GM21619 (cell line): Measurements from ENCODE around the gene THOC5.
"Not testable (repeated sequence)": the region's sequence is repeated elsewhere in the genome, so short reads cannot be mapped to it uniquely, and the experiment has no call there.

Source experiments
- ATAC-seq: cut with Tn5 transposase; IDR thresholded peaks from one replicate; pipeline ENCODE4 v1.9.1; 2021; ENCODE audit not compliant: unreplicated experiment

The THOC5 gene

DNA sequence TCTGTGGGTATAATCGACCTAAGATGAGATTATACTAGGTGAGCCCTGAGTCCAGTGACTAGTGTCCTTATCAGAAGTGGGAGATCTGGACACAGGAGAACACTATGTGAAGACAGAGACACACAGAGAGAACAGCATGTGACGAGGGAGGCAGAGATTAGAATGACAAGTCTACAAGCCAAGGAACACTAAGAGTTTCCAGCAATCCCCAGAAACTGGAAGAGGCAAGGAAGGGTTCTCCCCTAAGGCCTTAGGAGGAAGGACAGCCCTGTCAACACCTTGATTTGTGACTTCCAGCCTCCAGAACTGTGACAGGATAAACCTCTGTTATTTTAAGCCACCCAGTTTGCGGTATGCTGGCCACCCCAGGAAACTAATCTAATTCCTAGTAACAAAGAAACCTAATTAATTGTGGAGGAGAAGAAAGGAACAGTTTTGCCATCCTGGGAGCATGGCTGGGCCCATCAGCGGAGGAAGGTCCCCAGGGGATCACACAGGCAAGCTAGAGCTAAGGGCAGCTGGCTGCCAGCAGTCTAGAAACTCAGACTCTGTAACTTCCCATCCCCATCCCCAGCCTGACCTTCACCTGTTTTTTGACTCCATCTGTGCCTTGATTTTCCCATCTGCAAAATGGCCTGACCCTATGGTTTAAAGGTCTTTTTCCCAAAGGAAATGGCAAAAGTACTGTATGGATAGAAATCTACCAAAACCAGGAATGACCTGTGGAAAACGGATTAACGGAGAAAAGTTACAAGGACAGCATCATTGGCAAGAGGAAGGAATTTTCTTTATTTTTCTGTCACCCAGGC lies 10.3 kb upstream of the THOC5 start:
- no peak for ATAC-seq

DNA sequence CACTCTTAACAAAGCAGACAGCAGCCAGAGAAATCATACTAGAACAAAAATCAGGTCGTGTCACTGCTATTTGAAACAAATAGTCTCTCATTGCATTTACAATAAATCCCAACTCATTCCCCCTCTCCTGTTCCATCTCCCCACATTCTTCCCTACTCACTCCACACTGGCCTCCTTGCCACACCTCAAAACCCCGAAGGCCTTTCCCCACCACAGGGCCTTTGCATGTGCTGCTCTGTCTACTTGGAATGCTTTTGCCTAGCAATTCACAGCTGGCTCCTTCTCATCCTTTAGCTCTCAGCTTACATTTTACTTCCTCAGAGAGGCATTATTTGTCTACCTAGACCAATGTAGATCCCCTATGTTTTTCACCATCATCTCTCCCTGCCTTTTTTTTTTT lies 6.3 kb upstream of the THOC5 start:
- ATAC-seq = no peak

DNA sequence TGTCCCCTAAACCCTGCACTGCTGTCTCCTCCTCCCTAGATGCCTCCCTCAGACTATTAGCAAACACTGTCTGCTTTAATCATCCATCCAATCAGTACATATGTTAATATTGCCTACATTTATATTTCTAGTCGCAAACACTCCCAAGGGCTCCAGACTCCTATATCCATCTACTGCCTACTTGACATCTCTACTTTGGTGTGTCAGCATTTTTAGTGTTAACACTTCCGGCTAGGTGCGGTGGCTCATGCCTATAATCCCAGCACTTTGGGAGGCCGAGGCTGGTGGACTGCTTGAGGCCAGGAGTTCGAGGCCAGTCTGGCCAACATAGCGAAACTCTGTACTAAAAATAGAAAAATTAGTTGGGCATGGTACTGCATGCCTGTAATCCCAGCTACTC lies 5.5 kb upstream of the THOC5 start:
- ATAC-seq = no peak

DNA sequence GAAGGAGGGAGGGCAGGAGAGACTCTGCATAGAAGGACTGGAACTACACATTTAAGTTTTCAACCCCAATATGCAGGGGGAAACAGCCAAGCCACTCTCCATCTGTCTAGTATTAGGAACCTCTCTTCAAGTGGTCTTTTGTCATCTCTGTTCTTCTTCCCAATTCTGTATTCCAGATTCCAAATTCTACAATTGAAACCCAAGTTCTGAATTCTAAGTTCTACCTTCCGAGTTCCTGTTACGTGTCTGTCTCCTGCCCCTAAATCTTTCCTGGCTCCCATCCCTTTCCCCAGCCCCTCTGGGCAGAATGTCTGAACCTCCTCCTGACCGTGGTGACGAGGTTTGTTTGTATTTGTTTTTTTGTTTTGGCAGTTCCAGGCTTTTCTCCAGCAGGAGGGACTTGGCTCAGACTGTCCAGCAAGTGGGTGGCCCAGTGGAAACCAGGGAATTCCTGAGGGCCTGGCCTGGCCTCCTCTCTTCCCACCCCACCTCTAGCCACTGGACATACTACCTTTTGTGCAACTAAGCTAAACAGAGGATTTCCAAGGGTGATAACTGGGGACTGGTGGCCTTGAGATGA lies 1.6 kb upstream of the THOC5 start:
- no peak for ATAC-seq

DNA sequence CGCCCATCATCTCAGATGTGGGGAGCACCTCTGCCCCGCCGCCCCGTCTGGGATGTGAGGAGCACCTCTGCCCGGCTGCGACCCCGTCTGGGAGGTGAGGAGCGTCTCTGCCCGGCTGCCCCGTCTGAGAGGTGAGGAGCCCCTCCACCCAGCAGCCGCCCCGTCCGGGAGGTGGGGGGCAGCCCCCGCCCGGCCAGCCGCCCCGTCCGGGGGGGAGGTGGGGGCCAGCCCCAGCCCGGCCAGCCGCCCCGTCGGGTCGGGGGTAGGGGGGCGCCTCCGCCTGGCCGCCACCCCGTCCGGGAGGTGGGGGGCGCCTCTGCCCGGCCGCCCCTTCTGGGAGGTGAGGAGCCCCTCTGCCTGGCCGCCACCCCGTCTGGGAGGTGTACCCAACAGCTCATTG lies 1.2 kb downstream of the THOC5 start:
- not testable (repeated sequence) for ATAC-seq

DNA sequence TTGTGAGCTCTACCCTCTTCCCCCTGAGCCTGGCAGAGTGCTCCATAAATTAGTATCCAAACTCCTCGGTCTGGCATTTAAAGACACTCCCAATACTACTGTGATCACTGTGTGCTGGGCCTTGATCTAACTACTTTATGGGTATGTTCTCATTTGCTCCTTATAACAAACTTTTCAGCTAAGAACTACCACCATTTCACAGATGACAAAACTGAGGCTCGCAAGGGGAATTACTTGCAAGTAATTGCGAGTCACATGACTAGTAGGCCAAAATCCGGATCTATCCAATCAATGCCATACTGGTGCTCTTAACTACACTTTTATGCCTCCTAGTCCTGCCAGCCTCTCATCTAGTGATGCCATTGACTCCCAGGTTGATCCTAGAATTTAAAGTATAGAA lies 3.6 kb downstream of the THOC5 start:
- no peak for ATAC-seq

DNA sequence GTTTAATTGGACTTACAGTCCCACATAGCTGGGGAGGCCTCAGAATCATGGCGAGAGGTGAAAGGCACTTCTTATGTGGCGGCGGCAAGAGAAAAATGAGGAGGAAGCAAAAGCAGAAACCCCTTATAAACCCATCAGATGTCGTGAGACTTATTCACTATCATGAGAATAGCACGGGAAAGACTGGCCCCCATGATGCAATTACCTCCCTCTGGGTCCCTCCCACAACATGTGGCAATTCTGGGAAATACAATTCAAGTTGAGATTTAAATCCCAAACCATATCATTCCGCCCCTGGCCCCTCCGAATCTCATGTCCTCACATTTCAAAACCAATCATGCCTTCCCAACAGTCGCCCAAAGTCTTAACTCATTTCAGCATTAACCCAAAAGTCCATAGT lies 8.5 kb downstream of the THOC5 start:
- not testable (repeated sequence) for ATAC-seq

DNA sequence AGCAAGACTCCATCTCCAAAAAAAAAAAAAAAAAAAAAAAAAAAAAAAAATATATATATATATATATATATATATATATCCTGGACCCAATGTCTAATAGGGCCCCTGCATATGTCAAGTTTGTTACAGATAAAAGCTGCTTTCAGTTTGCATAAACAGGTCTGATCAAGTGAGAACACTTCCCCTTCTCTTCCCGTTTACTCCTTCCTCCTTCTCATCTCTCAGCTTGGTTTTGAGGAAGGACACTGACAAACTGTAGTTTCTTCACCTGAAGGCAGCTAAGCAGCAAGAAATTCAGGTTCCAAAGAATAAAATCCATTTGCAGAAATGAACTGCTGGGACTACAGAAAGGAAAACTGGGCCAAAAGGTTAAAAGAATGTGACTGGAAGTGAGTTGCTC lies 11.7 kb downstream of the THOC5 start:
- no peak for ATAC-seq

DNA sequence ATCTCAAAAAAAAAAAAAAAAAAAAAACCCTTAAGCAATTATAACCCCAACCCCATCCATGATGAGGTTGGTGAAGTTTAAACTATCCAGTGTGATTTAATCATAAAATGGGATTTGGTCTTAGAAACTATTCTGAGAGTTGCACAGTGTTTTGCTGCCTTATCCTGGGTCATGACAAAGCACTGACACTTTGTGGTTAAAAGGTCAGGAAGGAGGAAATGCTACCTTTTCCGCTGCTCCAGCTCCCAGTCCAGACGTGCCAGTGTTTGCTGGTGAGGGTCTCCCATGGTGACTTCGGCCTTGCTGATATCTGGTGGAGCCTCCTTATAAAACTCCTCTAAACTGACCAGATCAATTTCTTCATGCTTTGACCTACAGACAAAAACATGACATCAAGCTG lies 14.5 kb downstream of the THOC5 start:
- ATAC-seq = no peak

DNA sequence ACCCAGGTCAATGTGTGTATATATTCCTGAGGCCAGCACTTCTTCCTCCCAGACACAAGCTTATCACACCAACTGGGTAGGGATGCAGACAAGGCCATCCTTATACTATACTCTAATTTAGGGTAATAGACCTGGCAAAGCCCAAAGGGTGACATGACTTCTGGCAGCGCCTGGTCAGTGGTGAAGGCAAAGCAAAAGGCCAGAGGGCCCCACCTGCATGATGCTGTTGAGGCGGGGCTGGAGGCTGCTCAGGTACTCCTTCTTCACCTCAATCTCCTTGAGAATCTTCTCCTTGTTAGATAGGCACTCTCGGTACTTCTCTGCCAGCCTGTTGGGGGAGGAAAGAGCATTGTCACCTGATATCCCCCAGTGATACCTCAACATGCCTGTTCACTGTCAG lies 17.1 kb downstream of the THOC5 start:
- no peak for ATAC-seq

DNA sequence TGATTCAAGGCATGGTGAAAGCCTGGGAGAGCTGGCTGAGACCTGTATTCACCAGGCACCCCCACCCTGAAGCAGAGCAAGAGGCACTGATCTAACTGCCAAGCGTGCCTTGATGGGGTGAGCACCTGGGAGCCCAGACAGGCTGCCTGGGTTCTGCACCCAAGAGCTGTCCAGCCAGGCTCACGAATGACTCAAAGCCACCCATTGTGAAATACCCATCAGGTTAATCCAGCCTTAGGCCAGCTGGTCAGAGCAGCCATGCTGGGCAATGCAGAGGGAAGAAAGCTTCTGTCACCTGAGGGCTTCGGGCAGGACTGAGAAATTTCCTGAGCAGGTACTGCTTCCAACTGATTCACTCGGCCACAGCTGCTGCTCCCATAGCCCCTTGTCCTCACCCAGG lies 22.1 kb downstream of the THOC5 start:
- no peak for ATAC-seq

DNA sequence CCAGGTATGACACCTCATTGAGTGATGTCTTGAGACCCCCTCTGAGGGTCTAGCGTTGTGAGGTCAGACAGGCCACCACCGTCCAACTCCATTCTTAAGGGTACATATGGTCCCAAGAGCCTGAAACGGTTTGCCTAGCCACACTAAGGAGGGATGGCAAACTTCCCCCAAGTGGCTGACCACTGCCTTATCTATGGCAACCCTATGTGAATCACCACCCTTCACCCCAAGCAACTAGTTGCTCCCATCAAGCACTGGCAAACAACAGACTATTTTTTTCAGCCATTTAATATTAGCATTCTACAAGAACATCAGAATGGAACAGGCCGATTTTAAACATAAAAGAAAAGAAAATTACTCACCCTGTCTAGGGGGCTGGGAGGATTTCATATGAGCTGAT lies 22.8 kb downstream of the THOC5 start:
- ATAC-seq = no peak

DNA sequence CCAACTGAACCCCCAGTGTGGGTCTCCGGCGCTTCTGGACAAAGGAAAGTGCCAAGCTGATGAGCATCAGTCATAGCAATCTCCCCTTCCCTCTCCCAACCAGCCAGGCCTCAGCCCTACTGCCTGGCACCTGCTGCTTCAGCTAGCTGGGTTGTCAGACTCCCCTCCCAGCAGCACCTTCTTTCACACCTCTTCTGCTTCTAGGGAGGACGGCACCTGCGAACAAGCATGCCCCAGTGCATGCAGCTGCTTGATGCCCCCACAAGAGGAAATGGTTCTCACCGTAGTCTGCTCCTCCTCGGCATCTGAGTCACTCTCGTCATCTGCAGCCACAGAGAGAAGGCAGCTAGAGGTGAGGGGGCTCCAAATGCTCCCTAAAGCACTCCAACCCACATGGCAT lies 25.4 kb downstream of the THOC5 start:
- no peak for ATAC-seq

DNA sequence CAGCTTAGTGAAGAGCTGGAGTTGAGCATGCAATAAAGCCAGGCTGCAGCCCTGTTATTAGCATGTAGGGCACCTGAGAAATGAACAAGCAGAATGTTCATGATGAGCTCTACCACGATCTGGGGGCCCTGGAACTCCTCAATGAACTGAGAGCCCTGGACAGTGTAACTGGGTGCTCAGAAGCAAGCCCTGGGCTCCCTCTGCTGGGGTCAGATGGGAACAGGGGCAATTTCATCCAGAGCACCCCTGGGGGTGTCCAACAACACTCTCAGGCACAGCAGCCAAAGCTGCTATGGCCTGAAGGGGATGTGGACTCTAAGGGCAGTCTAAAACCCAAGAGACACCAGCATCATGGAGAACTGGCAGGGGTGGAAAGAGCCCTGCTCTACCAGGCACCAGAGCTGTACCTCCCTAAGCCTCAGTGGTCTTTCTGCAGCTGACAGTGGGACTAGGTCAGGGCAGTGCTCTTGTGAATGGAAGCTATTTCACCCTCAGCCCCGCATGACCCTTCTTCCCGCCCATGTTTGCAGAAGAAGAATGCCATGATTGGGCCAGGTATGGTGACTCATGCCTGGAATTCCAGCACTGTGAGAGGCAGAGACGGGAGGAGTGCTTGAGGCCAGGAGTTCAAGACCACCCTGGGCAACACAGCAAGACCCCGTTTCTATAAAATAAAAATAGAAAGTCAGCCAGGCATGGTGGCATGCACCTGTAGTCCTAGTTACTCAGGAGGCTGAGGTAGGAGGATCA lies 28.9 kb downstream of the THOC5 start:
- ATAC-seq = no peak

DNA sequence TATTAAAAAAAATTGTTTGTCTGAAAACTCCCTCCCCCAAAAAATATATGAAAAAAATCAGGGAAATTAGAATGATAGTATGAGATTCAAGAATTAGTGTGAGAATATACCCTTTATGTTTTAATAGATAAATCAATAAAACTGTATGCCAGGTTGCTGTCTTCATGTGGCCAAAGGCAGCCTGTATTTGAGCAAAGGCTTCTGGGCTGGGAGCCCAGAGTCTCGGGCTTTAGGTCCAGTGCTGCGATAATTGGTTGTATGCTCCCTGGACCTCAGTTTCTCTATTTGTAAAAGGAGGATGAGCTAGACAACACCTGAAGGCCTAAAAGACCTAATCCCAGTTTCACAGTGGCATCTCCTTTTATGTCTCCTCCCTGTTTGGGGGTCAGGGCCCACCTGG lies 29.8 kb downstream of the THOC5 start:
- ATAC-seq = no peak

DNA sequence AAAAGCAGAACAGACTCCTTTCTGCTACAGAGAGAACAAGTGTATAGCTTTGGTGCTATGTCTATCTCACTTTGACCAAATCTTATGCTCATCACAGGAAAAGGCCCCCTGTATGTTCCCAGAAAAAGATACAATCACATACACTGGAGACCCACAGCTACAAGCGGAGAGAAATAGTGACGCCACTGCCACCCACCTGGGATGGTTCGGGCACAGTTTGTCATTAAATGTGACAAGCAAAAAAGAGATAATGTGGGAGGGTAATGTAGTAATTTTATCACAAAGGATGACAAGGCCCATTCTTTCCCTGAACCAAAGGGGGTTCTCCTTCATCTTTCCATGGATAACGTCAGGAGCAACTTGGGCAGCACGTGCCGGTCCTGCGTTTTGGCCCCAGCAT lies 32.0 kb downstream of the THOC5 start:
- ATAC-seq = no peak

DNA sequence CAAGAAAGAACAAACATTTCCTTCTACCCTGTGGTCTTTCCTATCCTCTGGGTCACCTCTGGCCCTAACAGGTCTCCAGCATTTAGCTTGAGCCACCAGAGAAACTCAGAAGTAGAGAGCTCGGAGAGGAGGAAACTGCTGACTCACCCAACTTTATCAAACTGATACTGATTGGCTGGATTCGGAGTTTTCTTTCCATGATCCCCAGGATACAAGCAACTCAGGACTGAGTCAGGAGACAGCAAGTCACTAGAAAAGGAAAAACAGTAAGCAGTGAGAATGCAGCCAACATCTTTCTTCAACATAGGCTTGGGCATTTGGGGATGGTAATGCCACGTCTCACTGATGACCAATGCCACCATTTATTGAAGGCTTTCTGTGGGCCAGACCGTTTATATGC lies 32.7 kb downstream of the THOC5 start:
- no peak for ATAC-seq

DNA sequence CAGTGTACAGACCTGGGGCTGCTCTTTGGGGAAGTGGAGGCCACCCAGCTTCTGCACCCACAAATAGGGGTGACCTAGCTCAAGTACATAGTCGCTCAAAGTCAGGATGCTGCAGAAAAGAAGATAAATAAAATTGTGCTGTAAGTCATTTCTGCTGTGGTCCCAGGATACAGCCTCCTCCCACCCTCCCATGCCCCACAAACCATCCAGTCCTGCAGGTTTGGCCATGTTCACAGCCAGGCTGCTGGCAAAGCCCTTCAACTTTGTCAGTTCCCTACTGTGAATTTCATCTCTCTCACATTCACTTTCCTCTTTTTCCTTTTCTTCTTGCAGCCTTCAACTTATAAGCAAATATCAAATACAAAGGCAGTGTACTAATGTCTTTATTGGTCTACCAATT lies 33.6 kb downstream of the THOC5 start:
- ATAC-seq = no peak

DNA sequence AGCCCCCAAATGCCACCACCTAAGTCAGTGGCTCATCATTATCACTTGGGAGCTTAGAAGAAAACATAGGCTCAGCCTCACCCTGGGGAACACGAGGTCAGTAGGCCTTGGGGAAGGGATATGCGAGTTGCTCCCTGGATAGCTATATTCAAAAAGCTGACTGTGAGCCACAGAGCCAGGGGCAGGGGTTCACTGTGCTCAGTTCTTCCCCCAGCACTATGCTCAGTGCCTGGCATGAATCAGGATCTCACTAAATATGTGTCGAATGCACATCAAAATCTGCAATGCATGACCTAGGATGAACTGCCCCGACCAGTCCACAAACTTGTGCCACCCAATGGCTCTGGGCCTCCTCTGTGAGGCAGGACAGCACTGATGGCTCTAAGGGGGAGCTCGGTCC lies 35.1 kb downstream of the THOC5 start:
- ATAC-seq = no peak

DNA sequence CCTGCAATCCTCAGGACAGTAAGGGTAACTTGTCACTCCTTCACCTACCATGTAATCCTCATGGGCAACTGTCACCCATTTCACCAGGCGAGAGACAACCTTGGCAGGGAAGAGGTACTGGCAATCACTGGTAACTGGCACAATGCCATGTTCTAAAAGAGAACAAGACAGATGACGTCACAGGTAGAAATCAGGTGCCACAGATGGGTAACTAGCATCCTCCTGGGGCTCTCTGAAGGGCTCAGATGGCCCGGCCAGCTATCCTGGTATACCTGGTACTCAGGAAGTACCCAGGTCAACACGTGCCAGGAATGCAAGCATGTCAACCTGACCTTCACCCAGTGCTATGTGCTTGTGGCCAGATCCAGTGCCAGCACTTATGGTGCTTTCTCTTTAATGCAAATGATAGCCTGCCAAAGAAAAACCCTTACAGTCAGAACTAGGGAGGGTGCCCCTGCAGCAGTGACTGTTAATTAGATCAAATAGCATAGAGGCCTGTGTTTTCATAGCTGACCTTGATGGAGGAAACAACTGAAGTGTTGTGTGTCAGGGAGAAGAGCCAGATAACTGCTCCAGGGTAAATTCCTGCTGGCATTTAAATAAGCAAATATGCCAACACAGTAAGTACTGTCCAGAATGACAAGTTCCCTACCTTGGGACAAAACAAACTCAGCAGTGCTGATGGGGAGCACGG lies 36.2 kb downstream of the THOC5 start:
- ATAC-seq = no peak

DNA sequence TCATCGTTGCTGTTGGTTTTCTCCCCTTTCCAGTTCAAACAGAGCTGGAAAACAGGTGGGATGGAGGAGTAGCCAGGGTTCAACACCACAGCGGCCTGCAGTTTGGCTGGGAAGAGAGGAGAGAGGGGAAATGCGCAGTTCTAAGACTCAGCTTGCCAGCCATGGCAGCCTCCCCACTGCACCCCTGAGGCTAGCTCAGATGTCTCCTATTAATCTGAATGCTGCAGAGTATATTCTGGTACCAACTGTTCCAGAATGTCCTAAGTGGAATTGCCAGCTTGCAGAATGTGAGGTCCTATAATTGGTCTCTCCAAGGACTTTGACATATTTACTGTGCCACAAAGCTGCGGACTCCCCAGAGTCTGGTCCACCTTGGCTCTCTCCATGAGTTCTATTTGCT lies 41.5 kb downstream of the THOC5 start:
- no peak for ATAC-seq
